ENCODE data around the gene RAB44.

Gene RAB44

GRCh38 chr6:36769676-36770499 lies 72.3 kb downstream of the RAB44 start:
- no peak for DNase-seq (ENCODE audit: low read depth in 1 of 2, low spot score in 1 of 2)

GRCh38 chr6:36771145-36771544 lies 73.5 kb downstream of the RAB44 start:
- no peak for DNase-seq (ENCODE audit: low read depth in 1 of 2, low spot score in 1 of 2)

DNA sequence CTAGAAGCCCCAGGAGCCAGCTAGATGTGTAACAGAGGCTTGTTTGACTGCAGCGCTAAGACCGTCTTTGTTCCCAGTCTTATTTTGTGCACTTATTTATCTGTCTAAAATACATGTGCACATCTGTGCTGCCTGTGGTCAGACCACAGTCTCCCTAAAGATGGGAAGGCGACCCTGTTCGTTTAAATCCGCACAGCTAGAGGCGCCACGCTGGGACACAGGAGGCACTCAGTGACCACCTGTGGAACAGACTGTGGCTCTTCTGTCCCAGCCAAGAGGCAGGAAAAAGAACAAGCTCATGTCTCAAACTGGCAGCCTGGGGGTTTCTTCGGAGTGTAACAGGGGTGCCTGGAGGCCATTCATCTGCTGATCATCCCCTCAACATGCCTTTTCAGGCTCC lies 74.8 kb downstream of the RAB44 start:
- DNase-seq (ENCODE audit: low read depth in 1 of 2, low spot score in 1 of 2), result no peak

DNA sequence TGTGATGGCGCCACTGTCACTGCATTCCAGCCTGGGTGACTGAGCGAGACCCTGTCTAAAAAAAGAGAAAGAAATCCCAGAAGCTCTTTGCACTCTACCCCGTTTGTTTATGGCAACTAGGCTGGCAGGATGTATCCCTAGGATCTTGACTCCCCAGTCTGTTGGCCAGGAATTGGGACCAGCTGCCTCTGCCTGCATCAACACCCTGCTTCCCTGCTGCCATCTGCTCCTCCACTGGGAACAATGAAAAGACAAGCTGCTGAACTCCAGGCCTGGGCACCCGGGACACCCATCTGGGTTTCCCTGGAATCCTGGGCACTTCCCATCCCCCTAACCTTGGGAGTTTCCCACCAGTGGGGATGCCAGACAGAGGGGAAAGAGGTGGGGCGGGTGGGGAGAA lies 76.7 kb downstream of the RAB44 start:
- DNase-seq (ENCODE audit: low read depth in 1 of 2, low spot score in 1 of 2), result no peak

DNA sequence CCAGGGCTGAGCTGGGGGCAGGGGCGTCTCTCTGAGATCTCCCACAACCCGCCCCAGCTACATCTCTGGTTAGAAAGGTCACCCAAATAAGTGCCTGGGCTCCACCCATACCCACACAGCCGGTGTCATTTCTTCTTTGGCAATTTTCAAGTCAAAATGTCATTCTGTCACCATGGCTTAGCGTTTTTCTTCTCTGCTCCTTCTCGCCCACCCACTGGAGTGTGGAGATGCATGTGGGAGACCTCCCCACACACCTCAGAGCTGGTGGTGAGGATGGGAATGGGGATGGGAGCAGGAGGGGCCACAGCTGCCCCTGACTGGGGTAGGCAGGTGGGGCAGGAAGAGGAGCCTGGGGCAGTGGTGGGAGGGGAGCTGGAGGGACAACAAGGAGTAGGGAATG lies 78.5 kb downstream of the RAB44 start:
- DNase-seq (ENCODE audit: low read depth in 1 of 2, low spot score in 1 of 2), result no peak

- DNase-seq (ENCODE audit: low read depth in 1 of 2, low spot score in 1 of 2), result no peak
Observed at GRCh38 chr6:36777801-36778200, 80.2 kb downstream of the RAB44 start.

DNA sequence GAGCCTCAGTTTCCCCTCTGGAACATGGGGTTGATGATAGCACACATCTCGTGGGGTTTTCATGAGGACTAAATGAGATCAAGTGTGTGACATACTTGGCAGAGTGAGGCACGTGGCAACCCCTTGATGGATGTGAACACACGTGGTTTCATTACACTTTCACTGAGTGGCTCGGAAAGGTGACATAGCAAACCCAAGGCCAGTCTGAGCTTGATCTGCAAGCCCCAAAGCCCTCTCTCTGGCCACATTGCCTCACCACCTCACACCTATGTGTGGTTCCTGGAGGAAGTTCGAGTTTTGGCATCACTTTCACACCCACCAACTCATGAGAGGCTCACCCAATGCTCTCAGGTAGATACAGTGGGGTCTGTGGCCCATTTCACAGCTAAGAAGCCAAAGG lies 81.6 kb downstream of the RAB44 start:
- DNase-seq (ENCODE audit: low read depth in 1 of 2, low spot score in 1 of 2), result no peak

GRCh38 chr6:36780442-36781177 lies 83.0 kb downstream of the RAB44 start:
- DNase-seq (ENCODE audit: low read depth in 1 of 2, low spot score in 1 of 2), result no peak

DNA sequence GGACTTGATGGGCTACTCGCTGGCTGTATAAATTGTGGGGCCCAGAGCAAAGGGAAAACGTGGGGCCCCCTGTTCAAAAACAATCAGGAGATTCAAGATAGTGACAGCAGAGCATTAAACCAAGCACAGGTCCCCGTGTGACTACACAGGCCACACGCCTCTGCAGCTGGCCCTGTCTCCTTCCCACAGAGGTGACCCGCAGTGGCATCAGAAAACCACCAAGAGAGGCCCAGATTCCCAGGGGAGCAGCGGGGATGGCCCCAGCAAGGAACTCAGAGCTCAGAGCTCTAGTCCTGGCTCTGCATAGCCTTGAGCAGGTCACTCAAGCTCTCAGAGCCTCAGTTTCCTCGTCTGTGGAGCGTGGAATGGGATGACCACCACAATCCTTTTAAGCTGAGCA lies 84.0 kb downstream of the RAB44 start:
- DNase-seq (ENCODE audit: low read depth in 1 of 2, low spot score in 1 of 2), result no peak
